Epithelial cell of esophagus (primary cell): Measurements from ENCODE around the gene TRRAP.

Experiments
- DNase-seq: peaks from one replicate; pipeline ENCODE4 v3.0.0; 2010; ENCODE audit warnings: low read depth
- H3K4me3 ChIP-seq: 2 replicates; pipeline ENCODE4 v1.5.1; 2011; ENCODE audit warnings: mild to moderate bottlenecking, low read length, control low read depth
- TF ChIP-seq, protein P1 (sequence below): IDR thresholded peaks from 2 replicates; pipeline ENCODE4 v1.5.1; 2011; ENCODE audit warnings: low read depth, mild to moderate bottlenecking, low read length, control low read depth, inconsistent platforms; ENCODE audit not compliant: insufficient read depth; ENCODE audit errors: missing control alignments

The TRRAP gene

DNA sequence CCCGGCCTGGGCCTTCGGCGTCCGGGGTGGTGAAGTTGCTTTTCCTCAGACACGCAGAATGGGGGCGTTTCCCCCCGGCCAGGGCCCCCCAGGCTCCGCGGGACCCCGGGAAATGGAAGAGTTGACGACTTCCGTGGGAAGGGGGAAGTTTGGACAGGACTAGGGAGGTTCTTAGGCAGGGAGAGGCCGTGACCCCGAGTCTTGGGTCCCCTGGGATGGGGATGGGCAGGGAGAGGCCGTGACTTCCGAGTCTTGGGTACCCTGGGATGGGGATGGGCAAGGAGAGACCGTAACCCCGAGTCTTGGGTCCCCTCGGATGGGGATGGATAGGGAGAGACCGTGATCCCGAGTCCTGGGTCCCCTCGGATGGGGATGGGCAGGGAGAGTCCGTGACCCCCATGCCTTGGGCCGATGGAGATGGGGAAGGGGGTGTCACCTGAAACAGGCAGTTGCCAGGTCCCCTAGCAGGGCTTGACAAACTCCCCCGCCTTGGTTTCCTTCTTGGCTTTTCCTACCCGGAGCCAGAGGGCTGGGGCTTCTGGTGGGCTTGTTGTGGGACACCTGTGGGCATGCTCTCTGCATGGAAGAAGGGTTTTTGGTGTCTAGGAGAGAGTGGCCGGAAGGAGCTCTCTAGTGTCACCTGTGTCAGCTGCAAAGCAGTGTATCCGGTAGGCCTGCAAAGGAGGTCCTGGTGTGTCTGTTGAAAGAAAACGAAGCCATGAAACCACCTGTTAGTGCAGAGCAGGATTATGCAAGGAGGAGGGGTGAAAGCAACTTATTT, 1.1 kb downstream of the TRRAP start:
- TF ChIP-seq, protein P1, sequence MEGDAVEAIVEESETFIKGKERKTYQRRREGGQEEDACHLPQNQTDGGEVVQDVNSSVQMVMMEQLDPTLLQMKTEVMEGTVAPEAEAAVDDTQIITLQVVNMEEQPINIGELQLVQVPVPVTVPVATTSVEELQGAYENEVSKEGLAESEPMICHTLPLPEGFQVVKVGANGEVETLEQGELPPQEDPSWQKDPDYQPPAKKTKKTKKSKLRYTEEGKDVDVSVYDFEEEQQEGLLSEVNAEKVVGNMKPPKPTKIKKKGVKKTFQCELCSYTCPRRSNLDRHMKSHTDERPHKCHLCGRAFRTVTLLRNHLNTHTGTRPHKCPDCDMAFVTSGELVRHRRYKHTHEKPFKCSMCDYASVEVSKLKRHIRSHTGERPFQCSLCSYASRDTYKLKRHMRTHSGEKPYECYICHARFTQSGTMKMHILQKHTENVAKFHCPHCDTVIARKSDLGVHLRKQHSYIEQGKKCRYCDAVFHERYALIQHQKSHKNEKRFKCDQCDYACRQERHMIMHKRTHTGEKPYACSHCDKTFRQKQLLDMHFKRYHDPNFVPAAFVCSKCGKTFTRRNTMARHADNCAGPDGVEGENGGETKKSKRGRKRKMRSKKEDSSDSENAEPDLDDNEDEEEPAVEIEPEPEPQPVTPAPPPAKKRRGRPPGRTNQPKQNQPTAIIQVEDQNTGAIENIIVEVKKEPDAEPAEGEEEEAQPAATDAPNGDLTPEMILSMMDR: peak; percentile 42
- H3K4me3 ChIP-seq: peak overlapping the region; percentile 86
- peak; percentile 54 for DNase-seq

DNA sequence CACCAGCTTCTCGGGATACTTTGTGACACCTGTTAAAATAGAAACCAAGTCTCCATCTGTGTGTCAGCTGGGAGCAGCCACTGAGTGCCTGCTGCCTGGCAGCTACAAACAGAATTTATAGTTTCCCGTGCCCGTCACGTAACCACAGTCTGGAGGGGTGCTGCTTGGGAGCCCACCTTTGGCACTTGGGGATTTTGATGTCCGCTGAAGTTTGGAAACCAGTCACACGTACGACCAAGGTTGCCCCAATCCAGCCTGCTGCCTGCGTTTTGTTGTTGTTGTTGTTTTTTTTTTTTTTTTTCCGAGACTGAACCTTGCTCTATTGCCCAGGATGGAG, 1.6 kb downstream of the TRRAP start:
- DNase-seq: no peak
- H3K4me3 ChIP-seq: peak overlapping the region; percentile 86
- TF ChIP-seq, protein P1: no peak

DNA sequence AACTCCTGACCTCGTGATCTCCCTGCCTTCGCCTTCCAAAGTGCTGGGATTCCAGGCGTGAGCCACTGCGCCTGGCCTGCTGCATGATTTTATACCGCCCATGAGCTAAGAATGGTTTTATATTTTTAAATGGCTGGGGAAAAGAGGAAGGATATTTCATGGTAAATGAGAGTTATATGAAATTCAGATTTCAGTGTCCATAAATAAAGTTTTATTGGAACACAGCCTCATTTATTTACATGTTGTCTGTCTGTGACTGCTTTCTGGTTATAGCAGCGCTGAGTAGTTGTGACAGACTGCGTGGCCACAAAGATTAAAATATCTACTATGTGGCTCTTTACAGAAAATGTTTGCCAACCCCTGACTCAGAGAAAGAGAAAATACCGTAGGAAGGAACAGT, 2.2 kb downstream of the TRRAP start:
- DNase-seq: no peak
- H3K4me3 ChIP-seq: no peak overlapping the region
- TF ChIP-seq, protein P1: no peak

DNA sequence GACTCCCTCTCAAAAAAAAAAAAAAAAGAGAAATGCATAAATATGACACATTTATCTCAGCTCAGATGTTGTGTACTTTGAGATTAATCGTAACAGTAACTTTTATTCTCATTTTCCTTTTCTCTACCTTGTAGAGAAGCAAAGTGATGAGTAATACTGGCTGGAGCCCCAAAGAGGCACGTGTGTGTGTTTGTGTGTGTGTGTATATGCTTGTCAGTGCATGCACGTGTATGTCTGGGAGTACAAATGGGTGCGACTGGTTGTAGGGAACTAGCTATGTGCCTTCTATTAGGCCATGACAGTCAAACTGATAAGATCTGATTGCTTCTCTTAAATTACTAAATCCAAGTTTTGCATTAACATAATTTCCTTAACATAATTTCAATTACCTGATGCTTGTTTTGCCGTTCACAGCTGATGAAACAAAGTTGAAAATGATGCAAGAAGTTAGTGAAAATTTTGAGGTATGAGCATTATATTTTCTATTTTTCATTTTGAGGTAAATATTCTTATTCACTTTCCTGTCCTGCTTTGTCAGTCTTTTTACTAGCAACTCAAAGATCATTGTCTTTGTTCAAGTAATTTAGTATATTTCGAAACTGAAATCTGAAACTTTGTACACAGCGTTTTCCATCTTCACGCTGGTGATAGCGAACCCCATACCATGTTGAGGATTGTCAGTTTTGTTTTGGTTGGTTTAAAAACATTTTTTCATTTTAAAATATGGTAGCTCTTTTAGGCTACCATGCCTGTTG, 3.4 kb downstream of the TRRAP start:
- H3K4me3 ChIP-seq: no peak overlapping the region
- peak; percentile 75 for DNase-seq
- TF ChIP-seq, protein P1: no peak

DNA sequence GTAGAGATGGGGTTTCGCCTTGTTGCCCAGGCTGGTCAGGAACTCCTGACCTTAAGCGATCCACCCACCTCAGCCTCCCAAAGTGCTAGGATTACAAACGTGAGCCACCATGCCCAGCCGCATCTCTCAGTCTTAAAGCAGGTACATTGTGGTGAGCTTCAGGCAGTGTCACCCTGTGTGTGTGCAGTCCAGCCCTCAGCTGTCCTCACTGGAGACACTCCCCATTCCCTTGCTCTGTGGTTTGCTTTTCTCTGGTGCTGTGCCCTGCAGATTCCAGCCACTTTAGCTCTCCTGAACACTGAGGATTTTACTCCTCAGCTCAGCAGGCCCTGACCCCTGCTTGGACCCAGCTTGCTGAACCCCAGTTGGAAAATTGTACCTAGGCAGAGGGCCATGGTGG, 6.1 kb downstream of the TRRAP start:
- TF ChIP-seq, protein P1: no peak
- no peak for DNase-seq
- H3K4me3 ChIP-seq: no peak overlapping the region

DNA sequence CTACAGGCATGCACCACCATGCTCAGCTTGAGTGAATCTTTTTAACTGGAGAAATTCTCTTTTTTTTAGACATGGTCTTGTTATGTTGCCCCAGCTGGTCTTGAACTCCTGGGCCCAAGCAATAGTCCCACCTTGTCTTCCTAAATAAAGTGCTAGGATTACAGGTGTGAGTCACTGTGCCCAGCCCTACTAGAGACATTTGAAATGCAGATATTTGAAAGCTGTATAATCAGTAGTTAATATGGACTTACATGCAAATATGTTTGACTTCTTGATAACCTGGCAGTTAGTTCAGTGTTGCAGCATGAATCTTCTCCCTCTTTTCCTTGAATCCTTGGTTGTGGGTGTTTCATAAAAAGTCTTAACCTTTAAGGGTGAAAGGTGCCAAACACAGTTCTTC, 8.7 kb downstream of the TRRAP start:
- TF ChIP-seq, protein P1: no peak
- H3K4me3 ChIP-seq: no peak overlapping the region
- DNase-seq: no peak
